ENCODE results near the gene GALNT9. TPM values are rescaled to one million over a fixed set of nuclear protein-coding genes. Genes with fewer than 3 reads are reported as not detected.

The GALNT9 gene
- total and polyA plus RNA-seq, 2 experiments from 2014 or later: 0.33 to 1.4 TPM

GRCh38 chr12:132264086-132265010 is 65.0 kb downstream of the GALNT9 start:
- in situ Hi-C loops (cut with MboI): no loop called here
- Histone ChIP-seq H2AFZ (no peak overlapping the region), H3K4me3 (no peak overlapping the region), H3K9ac (no peak overlapping the region), H3K9me3 (ENCODE audit: low read depth) (no peaks in the 10 kb centered on the region), H3K79me2 (ENCODE audit: insufficient read depth) (no peaks in the 10 kb centered on the region), H3K4me2 (ENCODE audit: unreplicated experiment) (no peak overlapping the region), H3K36me3 (ENCODE audit: low read depth) (no peaks in the 10 kb centered on the region), H3F3A (ENCODE audit: insufficient read depth) (no peaks in the 10 kb centered on the region), H3K27me3 (replicated peaks; ENCODE audit: insufficient read depth) (peaks cover 15% of the 10 kb centered on the region), H3K27ac (no peak overlapping the region), H3K4me1 (ENCODE audit: insufficient read depth) (no peaks in the 10 kb centered on the region), H4K20me1 (ENCODE audit: insufficient read depth) (no peaks in the 10 kb centered on the region), H3K9me2 (ENCODE audit: insufficient read depth) (no peaks in the 10 kb centered on the region)
- no peak for TF ChIP-seq EZH2phosphoT487 (IDR thresholded peaks at IDR 0.05; ENCODE audit: insufficient read depth, low read depth)
- no peak for TF ChIP-seq EZH2 (IDR thresholded peaks at IDR 0.05; ENCODE audit: insufficient read depth, poor library complexity, severe bottlenecking)
- no peak for DNase-seq
- WGBS, 2 experiments (ENCODE audit: low coverage in 1 of 2, low lambda C conversion rate in 2 of 2, missing lambda C conversion rate in 2 of 2): 69 to 74% methylated on average over 49 of the region's 49 CpGs

DNA sequence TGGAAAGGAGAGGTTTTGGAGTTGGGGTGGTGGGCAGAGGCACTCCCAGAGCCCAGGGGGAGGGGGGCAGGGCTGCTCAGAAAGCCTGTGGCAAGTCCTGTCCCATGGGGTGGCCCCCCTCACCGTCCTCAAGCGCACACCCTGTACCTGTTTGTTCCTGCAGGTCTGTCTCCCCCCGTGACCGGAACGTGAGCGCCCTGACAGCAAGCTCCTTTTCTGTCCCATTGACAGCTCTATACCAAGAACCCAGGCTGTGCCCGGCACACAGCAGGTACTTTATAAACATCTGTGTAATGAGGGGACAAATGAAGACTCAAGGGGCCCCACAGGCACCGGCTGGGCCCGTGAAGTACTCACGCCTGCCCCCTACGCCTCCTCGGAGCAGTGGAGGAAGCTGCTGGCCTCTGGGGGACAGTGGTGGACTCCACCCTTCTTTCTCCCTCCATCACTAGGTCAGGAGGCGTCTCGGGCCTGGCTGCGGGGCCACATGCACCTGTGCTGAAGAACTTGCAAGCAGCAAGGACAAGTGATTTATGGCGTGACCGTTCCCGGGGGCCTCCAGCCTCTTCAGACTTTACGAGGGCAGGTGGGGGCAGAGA is 65.8 kb downstream of the GALNT9 start:
- Histone ChIP-seq H4K20me1 (ENCODE audit: insufficient read depth) (no peaks in the 10 kb centered on the region), H3K4me2 (ENCODE audit: unreplicated experiment) (no peak overlapping the region), H3K4me1 (ENCODE audit: insufficient read depth) (no peaks in the 10 kb centered on the region), H3K36me3 (ENCODE audit: low read depth) (no peaks in the 10 kb centered on the region), H3K9ac (no peak overlapping the region), H3K27me3 (replicated peaks; ENCODE audit: insufficient read depth) (peaks cover 15% of the 10 kb centered on the region), H3F3A (ENCODE audit: insufficient read depth) (no peaks in the 10 kb centered on the region), H3K27ac (no peak overlapping the region), H3K4me3 (no peak overlapping the region), H3K9me2 (ENCODE audit: insufficient read depth) (no peaks in the 10 kb centered on the region), H2AFZ (no peak overlapping the region), H3K9me3 (ENCODE audit: low read depth) (no peaks in the 10 kb centered on the region), H3K79me2 (ENCODE audit: insufficient read depth) (no peaks in the 10 kb centered on the region)
- TF ChIP-seq EZH2phosphoT487 (IDR thresholded peaks at IDR 0.05; ENCODE audit: insufficient read depth, low read depth): no peak
- no peak for TF ChIP-seq EZH2 (IDR thresholded peaks at IDR 0.05; ENCODE audit: insufficient read depth, poor library complexity, severe bottlenecking)
- WGBS, 2 experiments (ENCODE audit: low coverage in 1 of 2, low lambda C conversion rate in 2 of 2, missing lambda C conversion rate in 2 of 2): 53 to 55% methylated on average over 19 of the region's 19 CpGs
- DNase-seq: no peak
- in situ Hi-C loops (cut with MboI): no loop called here

GRCh38 chr12:132263061-132263360 is 66.4 kb downstream of the GALNT9 start:
- Histone ChIP-seq H4K20me1 (ENCODE audit: insufficient read depth) (no peaks in the 10 kb centered on the region), H3K4me2 (ENCODE audit: unreplicated experiment) (no peak overlapping the region), H3K27ac (no peak overlapping the region), H3K9me3 (ENCODE audit: low read depth) (no peaks in the 10 kb centered on the region), H3K27me3 (replicated peaks; ENCODE audit: insufficient read depth) (peaks cover 11% of the 10 kb centered on the region), H2AFZ (no peak overlapping the region), H3K9ac (no peak overlapping the region), H3K79me2 (ENCODE audit: insufficient read depth) (no peaks in the 10 kb centered on the region), H3K9me2 (ENCODE audit: insufficient read depth) (no peaks in the 10 kb centered on the region), H3K36me3 (ENCODE audit: low read depth) (no peaks in the 10 kb centered on the region), H3F3A (ENCODE audit: insufficient read depth) (no peaks in the 10 kb centered on the region), H3K4me3 (no peak overlapping the region), H3K4me1 (ENCODE audit: insufficient read depth) (no peaks in the 10 kb centered on the region)
- TF ChIP-seq EZH2 (IDR thresholded peaks at IDR 0.05; ENCODE audit: insufficient read depth, poor library complexity, severe bottlenecking) (no peak), EZH2phosphoT487 (IDR thresholded peaks at IDR 0.05; ENCODE audit: insufficient read depth, low read depth) (no peak)
- in situ Hi-C loops (cut with MboI): no loop called here
- DNase-seq: no peak
- 42 to 44% methylated on average over 8 of the region's 8 CpGs for WGBS, 2 experiments (ENCODE audit: low coverage in 1 of 2, low lambda C conversion rate in 2 of 2, missing lambda C conversion rate in 2 of 2)

GRCh38 chr12:132262256-132263060 is 66.9 kb downstream of the GALNT9 start:
- no peaks in the 10 kb centered on the region for H3K79me2 ChIP-seq (ENCODE audit: insufficient read depth)
- H3K9me2 ChIP-seq (ENCODE audit: insufficient read depth): no peaks in the 10 kb centered on the region
- no peak overlapping the region for H3K4me3 ChIP-seq
- no peak overlapping the region for H2AFZ ChIP-seq
- no peak overlapping the region for H3K27ac ChIP-seq
- no peaks in the 10 kb centered on the region for H3K9me3 ChIP-seq (ENCODE audit: low read depth)
- no peaks in the 10 kb centered on the region for H3K36me3 ChIP-seq (ENCODE audit: low read depth)
- WGBS, 2 experiments (ENCODE audit: low coverage in 1 of 2, low lambda C conversion rate in 2 of 2, missing lambda C conversion rate in 2 of 2): 59 to 70% methylated on average over 19 to 40 of the region's 40 CpGs
- H3K4me1 ChIP-seq (ENCODE audit: insufficient read depth): no peaks in the 10 kb centered on the region
- H4K20me1 ChIP-seq (ENCODE audit: insufficient read depth): no peaks in the 10 kb centered on the region
- H3F3A ChIP-seq (ENCODE audit: insufficient read depth): no peaks in the 10 kb centered on the region
- H3K9ac ChIP-seq: no peak overlapping the region
- in situ Hi-C loops (cut with MboI): no loop called here
- no peak for TF ChIP-seq EZH2phosphoT487 (IDR thresholded peaks at IDR 0.05; ENCODE audit: insufficient read depth, low read depth)
- no peak for TF ChIP-seq EZH2 (IDR thresholded peaks at IDR 0.05; ENCODE audit: insufficient read depth, poor library complexity, severe bottlenecking)
- DNase-seq: no peak
- no peak overlapping the region for H3K4me2 ChIP-seq (ENCODE audit: unreplicated experiment)
- H3K27me3 ChIP-seq (replicated peaks; ENCODE audit: insufficient read depth): peaks cover 11% of the 10 kb centered on the region
